ENCODE measurements around the gene GRIN2A. TPM values are rescaled to one million over a fixed set of nuclear protein-coding genes. Genes with fewer than 3 reads are reported as not detected.

GRIN2A gene
- total and polyA plus RNA-seq, 10 donors: under 0.01 to 0.10 (median 0.03) TPM; not detected in 7

GRCh38 chr16:9978160-9978725 is 204.0 kb downstream of the GRIN2A start:
- no peak for DNase-seq
- no peaks in the 10 kb centered on the region for H3K36me3 ChIP-seq
- H3K27ac ChIP-seq: no peak overlapping the region
- H3K4me3 ChIP-seq: no peak overlapping the region
- TF ChIP-seq, protein P1, sequence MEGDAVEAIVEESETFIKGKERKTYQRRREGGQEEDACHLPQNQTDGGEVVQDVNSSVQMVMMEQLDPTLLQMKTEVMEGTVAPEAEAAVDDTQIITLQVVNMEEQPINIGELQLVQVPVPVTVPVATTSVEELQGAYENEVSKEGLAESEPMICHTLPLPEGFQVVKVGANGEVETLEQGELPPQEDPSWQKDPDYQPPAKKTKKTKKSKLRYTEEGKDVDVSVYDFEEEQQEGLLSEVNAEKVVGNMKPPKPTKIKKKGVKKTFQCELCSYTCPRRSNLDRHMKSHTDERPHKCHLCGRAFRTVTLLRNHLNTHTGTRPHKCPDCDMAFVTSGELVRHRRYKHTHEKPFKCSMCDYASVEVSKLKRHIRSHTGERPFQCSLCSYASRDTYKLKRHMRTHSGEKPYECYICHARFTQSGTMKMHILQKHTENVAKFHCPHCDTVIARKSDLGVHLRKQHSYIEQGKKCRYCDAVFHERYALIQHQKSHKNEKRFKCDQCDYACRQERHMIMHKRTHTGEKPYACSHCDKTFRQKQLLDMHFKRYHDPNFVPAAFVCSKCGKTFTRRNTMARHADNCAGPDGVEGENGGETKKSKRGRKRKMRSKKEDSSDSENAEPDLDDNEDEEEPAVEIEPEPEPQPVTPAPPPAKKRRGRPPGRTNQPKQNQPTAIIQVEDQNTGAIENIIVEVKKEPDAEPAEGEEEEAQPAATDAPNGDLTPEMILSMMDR (IDR thresholded peaks at IDR 0.05 in 8 of 11, conservative IDR thresholded peaks at IDR 0.05 in 3 of 11): no peak
- TF ChIP-seq POLR2A (IDR thresholded peaks at IDR 0.05): no peak
- TF ChIP-seq POLR2AphosphoS5 (IDR thresholded peaks at IDR 0.05): no peak
- intact Hi-C loops (cut with DNase I; ENCODE audit: low total_unique reads): no loop called here
- 61 to 85% (median 73%) methylated on average over 2 of the region's 2 CpGs for whole genome bisulfite sequencing, 5 donors
- H3K4me1 ChIP-seq: no peaks in the 10 kb centered on the region
- no peaks in the 10 kb centered on the region for H3K9me3 ChIP-seq
- no peaks in the 10 kb centered on the region for H3K27me3 ChIP-seq (replicated peaks in 1 of 7)

DNA sequence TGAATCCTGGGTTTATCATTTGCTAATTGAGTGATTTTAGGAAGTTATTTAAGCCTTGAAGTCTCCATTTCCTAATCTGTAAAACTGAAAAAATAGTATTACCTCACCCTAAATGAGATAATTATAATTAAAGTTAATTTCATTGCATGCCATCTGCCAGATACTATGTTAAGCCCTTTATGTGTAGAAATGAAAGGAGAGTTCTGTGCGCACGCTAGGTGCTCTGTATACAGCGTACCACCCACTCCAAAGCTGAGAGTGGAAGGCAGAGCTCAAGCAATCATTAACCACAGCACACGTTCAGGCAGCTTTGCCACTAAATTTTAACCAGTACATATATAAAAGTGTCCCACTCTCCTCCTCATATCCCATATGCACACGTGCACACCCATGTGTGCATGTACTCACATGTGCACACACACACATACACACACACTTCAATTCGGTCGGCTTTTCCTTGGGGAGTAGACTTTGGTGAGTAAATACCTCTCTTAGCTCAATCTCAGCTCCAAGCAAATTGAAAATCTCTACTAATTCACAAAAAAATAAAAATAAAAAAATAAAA is 204.8 kb downstream of the GRIN2A start:
- no peak overlapping the region for H3K4me3 ChIP-seq
- H3K9me3 ChIP-seq: no peaks in the 10 kb centered on the region
- intact Hi-C loops (cut with DNase I; ENCODE audit: low total_unique reads): no loop called here
- no peaks in the 10 kb centered on the region for H3K36me3 ChIP-seq
- WGBS, 5 donors: 82 to 92% (median 86%) methylated on average over 7 of the region's 7 CpGs
- TF ChIP-seq POLR2AphosphoS5 (IDR thresholded peaks at IDR 0.05) (no peak), POLR2A (IDR thresholded peaks at IDR 0.05) (no peak)
- TF ChIP-seq, protein P1 (IDR thresholded peaks at IDR 0.05 in 8 of 11, conservative IDR thresholded peaks at IDR 0.05 in 3 of 11): no peak
- no peaks in the 10 kb centered on the region for H3K4me1 ChIP-seq
- H3K27me3 ChIP-seq (replicated peaks in 1 of 7): no peaks in the 10 kb centered on the region
- no peak for DNase-seq
- H3K27ac ChIP-seq: no peak overlapping the region

- TF ChIP-seq POLR2AphosphoS5 (IDR thresholded peaks at IDR 0.05): no peak
- TF ChIP-seq POLR2A (IDR thresholded peaks at IDR 0.05): no peak
- TF ChIP-seq, protein P1 (IDR thresholded peaks at IDR 0.05 in 8 of 11, conservative IDR thresholded peaks at IDR 0.05 in 3 of 11): no peak
- 76 to 82% (median 80%) methylated on average over 9 of the region's 9 CpGs for WGBS, 5 donors
Observed at GRCh38 chr16:9976601-9977000, 205.6 kb downstream of the GRIN2A start.

GRCh38 chr16:9971907-9972306 is 210.3 kb downstream of the GRIN2A start:
- 62 to 69% (median 65%) methylated on average over 2 of the region's 2 CpGs for WGBS, 5 donors
- H3K4me1 ChIP-seq: no peaks in the 10 kb centered on the region
- no peak for DNase-seq
- H3K9me3 ChIP-seq: peaks cover 0 to 4% (median 0%) of the 10 kb centered on the region in 8 donors
- no peak for TF ChIP-seq POLR2AphosphoS5 (IDR thresholded peaks at IDR 0.05)
- TF ChIP-seq POLR2A (IDR thresholded peaks at IDR 0.05): no peak
- TF ChIP-seq, protein P1 (IDR thresholded peaks at IDR 0.05 in 8 of 11, conservative IDR thresholded peaks at IDR 0.05 in 3 of 11): no peak
- H3K27ac ChIP-seq: no peak overlapping the region
- H3K4me3 ChIP-seq: no peak overlapping the region
- intact Hi-C loops (cut with DNase I; ENCODE audit: low total_unique reads): no loop called here
- no peaks in the 10 kb centered on the region for H3K36me3 ChIP-seq
- peaks cover 0 to 6% (median 0%) of the 10 kb centered on the region in 7 donors for H3K27me3 ChIP-seq (replicated peaks in 1 of 7)

More at GRCh38 chr16:9976601-9977000, 205.6 kb downstream of the GRIN2A start:
- H3K4me3 ChIP-seq: no peak overlapping the region
- H3K36me3 ChIP-seq: no peaks in the 10 kb centered on the region
- DNase-seq: no peak
- peaks cover 0 to 6% (median 0%) of the 10 kb centered on the region in 7 donors for H3K27me3 ChIP-seq (replicated peaks in 1 of 7)
- no peak overlapping the region for H3K27ac ChIP-seq
- H3K4me1 ChIP-seq: no peaks in the 10 kb centered on the region
- H3K9me3 ChIP-seq: no peaks in the 10 kb centered on the region
- intact Hi-C loops (cut with DNase I; ENCODE audit: low total_unique reads): no loop called here

Measured in spleen (tissue), 11 donors.